Effector memory CD4-positive, alpha-beta T cell (primary cell): ENCODE data around the gene CPLANE2.

Source experiments
- DNase-seq, 3 donors: peaks; one replicate each; pipeline ENCODE4 v3.0.0-alpha.2; 2020
- H3K27ac ChIP-seq: 2 replicates; pipeline ENCODE4 v1.7.0; 2013; ENCODE audit warnings: mild to moderate bottlenecking, low read length, moderate library complexity; ENCODE audit not compliant: insufficient read depth, poor library complexity, severe bottlenecking
- H3K27me3 ChIP-seq: replicated peaks from 2 replicates; pipeline ENCODE4 v1.7.0; 2013; ENCODE audit warnings: mild to moderate bottlenecking, low read length; ENCODE audit not compliant: insufficient read depth, control insufficient read depth, poor library complexity, severe bottlenecking
- H3K36me3 ChIP-seq: 2 replicates; pipeline ENCODE4 v1.7.0; 2013; ENCODE audit warnings: mild to moderate bottlenecking, low read length, moderate library complexity; ENCODE audit not compliant: control insufficient read depth, insufficient read depth
- H3K4me1 ChIP-seq: 2 replicates; pipeline ENCODE4 v1.7.0; 2013; ENCODE audit warnings: low read length, mild to moderate bottlenecking; ENCODE audit not compliant: control insufficient read depth, insufficient read depth, poor library complexity, severe bottlenecking
- H3K4me3 ChIP-seq: 2 replicates; pipeline ENCODE4 v1.7.0; 2013; ENCODE audit warnings: low read length, low read depth, mild to moderate bottlenecking; ENCODE audit not compliant: insufficient read depth, poor library complexity, severe bottlenecking
- H3K9me3 ChIP-seq: 2 replicates; pipeline ENCODE4 v1.7.0; 2013; ENCODE audit warnings: mild to moderate bottlenecking, low read length, moderate library complexity; ENCODE audit not compliant: control insufficient read depth

The CPLANE2 gene

GRCh38 chr1:16181887-16182719 lies 54.9 kb downstream of the CPLANE2 start:
- Histone ChIP-seq H3K36me3 (no peaks in the 10 kb centered on the region), H3K9me3 (no peaks in the 10 kb centered on the region), H3K4me1 (no peaks in the 10 kb centered on the region), H3K4me3 (no peak overlapping the region), H3K27ac (no peak overlapping the region), H3K27me3 (no peaks in the 10 kb centered on the region)
- no peak for DNase-seq
